ENCODE data around the gene ELAVL4. TPM values are rescaled to one million over a fixed set of nuclear protein-coding genes. Genes with fewer than 3 reads are reported as not detected.

ELAVL4 gene
- total RNA-seq, 2 donors from 2014 or later: 0.28 to 1.4 TPM

- H3K27me3 ChIP-seq: no peaks in the 10 kb centered on the region
- no peaks in the 10 kb centered on the region for H3K9me3 ChIP-seq
- no peaks in the 10 kb centered on the region for H3K4me1 ChIP-seq
- TF ChIP-seq, protein P1, sequence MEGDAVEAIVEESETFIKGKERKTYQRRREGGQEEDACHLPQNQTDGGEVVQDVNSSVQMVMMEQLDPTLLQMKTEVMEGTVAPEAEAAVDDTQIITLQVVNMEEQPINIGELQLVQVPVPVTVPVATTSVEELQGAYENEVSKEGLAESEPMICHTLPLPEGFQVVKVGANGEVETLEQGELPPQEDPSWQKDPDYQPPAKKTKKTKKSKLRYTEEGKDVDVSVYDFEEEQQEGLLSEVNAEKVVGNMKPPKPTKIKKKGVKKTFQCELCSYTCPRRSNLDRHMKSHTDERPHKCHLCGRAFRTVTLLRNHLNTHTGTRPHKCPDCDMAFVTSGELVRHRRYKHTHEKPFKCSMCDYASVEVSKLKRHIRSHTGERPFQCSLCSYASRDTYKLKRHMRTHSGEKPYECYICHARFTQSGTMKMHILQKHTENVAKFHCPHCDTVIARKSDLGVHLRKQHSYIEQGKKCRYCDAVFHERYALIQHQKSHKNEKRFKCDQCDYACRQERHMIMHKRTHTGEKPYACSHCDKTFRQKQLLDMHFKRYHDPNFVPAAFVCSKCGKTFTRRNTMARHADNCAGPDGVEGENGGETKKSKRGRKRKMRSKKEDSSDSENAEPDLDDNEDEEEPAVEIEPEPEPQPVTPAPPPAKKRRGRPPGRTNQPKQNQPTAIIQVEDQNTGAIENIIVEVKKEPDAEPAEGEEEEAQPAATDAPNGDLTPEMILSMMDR (IDR thresholded peaks at IDR 0.05): no peak
- no peak overlapping the region for H3K4me3 ChIP-seq
- no peaks in the 10 kb centered on the region for H3K36me3 ChIP-seq
- no peak overlapping the region for H3K27ac ChIP-seq
- no peak for DNase-seq (ENCODE audit: low spot score)
Measured at GRCh38 chr1:50123071-50123470, 14.4 kb downstream of the ELAVL4 start.

GRCh38 chr1:50126927-50127715, 18.4 kb downstream of the ELAVL4 start:
- H3K4me3 ChIP-seq: no peak overlapping the region
- TF ChIP-seq, protein P1 (IDR thresholded peaks at IDR 0.05): no peak

GRCh38 chr1:50129201-50129600, 20.5 kb downstream of the ELAVL4 start:
- no peaks in the 10 kb centered on the region for H3K27me3 ChIP-seq
- H3K9me3 ChIP-seq: no peaks in the 10 kb centered on the region
- DNase-seq (ENCODE audit: low spot score): no peak
- TF ChIP-seq, protein P1 (IDR thresholded peaks at IDR 0.05): no peak
- no peaks in the 10 kb centered on the region for H3K4me1 ChIP-seq
- no peaks in the 10 kb centered on the region for H3K36me3 ChIP-seq
- H3K27ac ChIP-seq: no peak overlapping the region
- no peak overlapping the region for H3K4me3 ChIP-seq

More at GRCh38 chr1:50126927-50127715, 18.4 kb downstream of the ELAVL4 start:
- Histone ChIP-seq H3K4me1 (no peaks in the 10 kb centered on the region), H3K9me3 (no peaks in the 10 kb centered on the region), H3K36me3 (no peaks in the 10 kb centered on the region), H3K27ac (no peak overlapping the region), H3K27me3 (no peaks in the 10 kb centered on the region)
- DNase-seq (ENCODE audit: low spot score): no peak

DNA sequence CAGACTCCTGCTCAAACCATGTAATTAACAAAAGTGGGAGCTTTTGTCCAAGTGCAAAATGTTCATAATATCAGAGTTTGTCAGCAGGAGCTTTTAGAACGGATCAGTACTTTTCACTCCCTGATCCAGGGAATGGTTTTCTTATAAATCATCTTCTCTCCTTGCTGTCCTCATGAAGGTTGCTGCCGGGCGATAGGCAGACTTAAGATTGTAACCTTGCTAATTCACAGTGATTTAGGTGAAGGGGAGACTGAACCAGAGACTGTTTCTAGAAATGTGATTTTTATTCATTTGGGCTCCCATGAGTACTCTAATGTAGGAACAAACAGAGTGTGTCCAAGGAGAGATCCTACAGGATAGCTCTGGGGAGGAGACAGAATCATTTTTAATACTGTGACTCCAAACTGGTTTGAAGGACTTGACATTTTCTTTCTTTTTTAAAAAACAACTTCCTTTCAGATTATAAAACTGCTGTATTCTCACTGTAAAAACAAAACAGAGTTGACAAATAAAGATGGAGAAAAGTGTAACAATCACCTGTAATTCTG, 23.7 kb downstream of the ELAVL4 start:
- DNase-seq (ENCODE audit: low spot score): no peak
- Histone ChIP-seq H3K4me3 (no peak overlapping the region), H3K36me3 (no peaks in the 10 kb centered on the region), H3K9me3 (no peaks in the 10 kb centered on the region), H3K27me3 (no peaks in the 10 kb centered on the region), H3K4me1 (no peaks in the 10 kb centered on the region), H3K27ac (no peak overlapping the region)
- TF ChIP-seq, protein P1 (IDR thresholded peaks at IDR 0.05): no peak

- Histone ChIP-seq H3K27me3 (no peaks in the 10 kb centered on the region), H3K4me1 (no peaks in the 10 kb centered on the region)
- DNase-seq (ENCODE audit: low spot score): no peak
Measured at GRCh38 chr1:50135716-50136115, 27.0 kb downstream of the ELAVL4 start.

More at GRCh38 chr1:50135716-50136115, 27.0 kb downstream of the ELAVL4 start:
- Histone ChIP-seq H3K9me3 (no peaks in the 10 kb centered on the region), H3K36me3 (no peaks in the 10 kb centered on the region), H3K27ac (no peak overlapping the region), H3K4me3 (no peak overlapping the region)
- TF ChIP-seq, protein P1 (IDR thresholded peaks at IDR 0.05): no peak
